ENCODE measurements around the gene RTTN. TPM values are rescaled to one million over a fixed set of nuclear protein-coding genes. Genes with fewer than 3 reads are reported as not detected.

RTTN gene
- total RNA-seq, 1 donor from 2014 or later: 31.3 TPM

DNA sequence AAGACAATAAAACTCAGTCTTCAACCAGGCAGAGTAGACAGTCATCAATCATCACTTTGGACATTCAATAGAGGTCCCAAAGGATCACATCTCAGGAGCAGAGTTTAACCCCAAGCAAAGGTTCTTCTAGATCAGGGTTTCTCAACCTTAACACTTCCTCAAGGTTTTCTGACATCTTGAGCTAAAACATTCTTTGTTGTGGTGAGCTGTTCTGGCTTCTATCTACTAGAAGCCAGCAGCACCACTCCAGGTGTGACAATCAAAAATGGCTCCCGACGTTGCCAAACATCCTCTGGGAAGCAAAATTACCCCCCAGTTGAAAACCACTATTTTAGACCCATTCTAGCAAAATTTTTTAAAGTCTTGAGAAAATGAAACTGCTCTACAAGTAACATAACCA lies 22.0 kb downstream of the RTTN start:
- Histone ChIP-seq H3K27me3 (ENCODE audit: control insufficient read depth, insufficient read depth, low read length) (no peaks in the 10 kb centered on the region), H3K36me3 (ENCODE audit: control insufficient read depth, insufficient read depth, low read length) (peaks cover 1% of the 10 kb centered on the region), H3K4me3 (ENCODE audit: low read depth, low read length) (no peak overlapping the region)
- DNase-seq (ENCODE audit: low read depth) (no peak), FAIRE-seq (peak; percentile 43)
- no peak for TF ChIP-seq CTCF (IDR thresholded peaks at IDR 0.05; ENCODE audit: insufficient read depth, low read length, severe bottlenecking)

- DNase-seq (ENCODE audit: low read depth): no peak
- no peak overlapping the region for H3K4me3 ChIP-seq (ENCODE audit: low read depth, low read length)
- FAIRE-seq: no peak
- H3K27me3 ChIP-seq (ENCODE audit: control insufficient read depth, insufficient read depth, low read length): no peaks in the 10 kb centered on the region
- H3K36me3 ChIP-seq (ENCODE audit: control insufficient read depth, insufficient read depth, low read length): peaks cover 1% of the 10 kb centered on the region
- TF ChIP-seq CTCF (IDR thresholded peaks at IDR 0.05; ENCODE audit: insufficient read depth, low read length, severe bottlenecking): no peak
These were observed 22.9 kb downstream of the RTTN start for GRCh38 chr18:70182548-70182947.

DNA sequence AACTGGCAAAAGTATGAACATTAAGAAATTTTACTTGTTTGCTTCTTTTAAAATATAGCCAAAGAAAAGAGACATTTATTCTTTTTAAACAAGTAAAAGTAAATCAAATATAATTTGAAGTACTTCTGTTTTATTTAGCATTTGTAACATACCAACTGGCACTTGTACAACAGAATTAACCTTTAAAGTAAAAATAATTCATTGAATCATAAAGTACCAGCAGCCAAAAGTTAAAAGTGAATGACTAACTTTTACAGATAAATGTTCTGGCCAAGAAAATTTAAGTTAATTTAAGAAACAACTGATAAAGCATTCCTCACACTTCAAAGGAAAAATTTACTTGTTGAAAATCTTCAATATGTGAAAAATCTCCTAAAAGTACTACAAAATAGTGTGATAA lies 23.8 kb downstream of the RTTN start:
- FAIRE-seq: no peak

GRCh38 chr18:70181015-70181414 lies 24.5 kb downstream of the RTTN start:
- no peak for FAIRE-seq
- H3K27me3 ChIP-seq (ENCODE audit: control insufficient read depth, insufficient read depth, low read length): no peaks in the 10 kb centered on the region

More for the DNA sequence above, 23.8 kb downstream of the RTTN start:
- H3K27me3 ChIP-seq (ENCODE audit: control insufficient read depth, insufficient read depth, low read length): no peaks in the 10 kb centered on the region
- DNase-seq (ENCODE audit: low read depth): no peak
- no peak for TF ChIP-seq CTCF (IDR thresholded peaks at IDR 0.05; ENCODE audit: insufficient read depth, low read length, severe bottlenecking)
- peaks cover 1% of the 10 kb centered on the region for H3K36me3 ChIP-seq (ENCODE audit: control insufficient read depth, insufficient read depth, low read length)
- no peak overlapping the region for H3K4me3 ChIP-seq (ENCODE audit: low read depth, low read length)

DNA sequence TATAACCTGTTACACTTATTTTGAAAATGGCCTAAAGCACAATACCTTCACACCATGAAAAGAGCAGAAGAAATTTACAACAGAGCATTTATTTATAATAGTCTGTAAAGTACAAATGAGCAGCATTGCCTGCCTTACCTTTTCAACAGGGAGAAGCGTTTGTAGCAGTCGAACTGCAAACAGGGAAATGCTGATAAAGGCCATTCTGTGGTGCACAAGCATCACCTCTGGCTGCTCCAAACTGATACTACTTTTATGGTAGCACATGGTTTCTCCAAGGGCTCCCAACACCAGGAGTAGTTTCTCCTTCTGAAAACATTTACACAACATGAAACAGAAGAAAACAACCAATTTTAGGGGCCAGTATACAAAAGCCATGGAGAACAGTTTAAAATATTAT lies 28.9 kb downstream of the RTTN start:
- H3K27me3 ChIP-seq (ENCODE audit: control insufficient read depth, insufficient read depth, low read length): no peaks in the 10 kb centered on the region
- H3K4me3 ChIP-seq (ENCODE audit: low read depth, low read length): no peak overlapping the region
- FAIRE-seq (no peak), DNase-seq (ENCODE audit: low read depth) (no peak)
- H3K36me3 ChIP-seq (ENCODE audit: control insufficient read depth, insufficient read depth, low read length): no peaks in the 10 kb centered on the region
- TF ChIP-seq CTCF (IDR thresholded peaks at IDR 0.05; ENCODE audit: insufficient read depth, low read length, severe bottlenecking): no peak

More at GRCh38 chr18:70181015-70181414, 24.5 kb downstream of the RTTN start:
- H3K36me3 ChIP-seq (ENCODE audit: control insufficient read depth, insufficient read depth, low read length): no peaks in the 10 kb centered on the region
- no peak for TF ChIP-seq CTCF (IDR thresholded peaks at IDR 0.05; ENCODE audit: insufficient read depth, low read length, severe bottlenecking)
- DNase-seq (ENCODE audit: low read depth): peak; percentile 61
- no peak overlapping the region for H3K4me3 ChIP-seq (ENCODE audit: low read depth, low read length)

DNA sequence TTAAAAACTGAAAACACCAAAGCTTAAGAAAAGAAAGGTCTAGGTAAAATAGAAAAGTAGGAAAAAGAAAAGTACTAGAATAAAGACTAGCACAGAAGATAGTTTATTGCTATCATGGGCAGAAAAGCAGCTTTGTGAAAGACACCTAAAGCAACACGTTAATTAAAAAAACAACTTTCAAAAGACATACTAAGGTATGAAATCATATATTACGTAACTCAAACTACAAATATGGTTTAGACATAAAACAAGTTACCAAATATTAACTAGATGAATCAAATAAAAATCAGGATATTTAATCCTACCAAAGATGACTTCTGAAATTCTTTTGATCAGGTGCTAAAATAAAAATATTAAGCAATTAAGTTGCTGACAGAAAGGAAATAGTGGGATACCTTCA lies 30.3 kb downstream of the RTTN start:
- Histone ChIP-seq H3K36me3 (ENCODE audit: control insufficient read depth, insufficient read depth, low read length) (no peaks in the 10 kb centered on the region), H3K4me3 (ENCODE audit: low read depth, low read length) (no peak overlapping the region), H3K27me3 (ENCODE audit: control insufficient read depth, insufficient read depth, low read length) (no peaks in the 10 kb centered on the region)
- TF ChIP-seq CTCF (IDR thresholded peaks at IDR 0.05; ENCODE audit: insufficient read depth, low read length, severe bottlenecking): no peak
- no peak for FAIRE-seq
- no peak for DNase-seq (ENCODE audit: low read depth)

All from bronchial epithelial cell (primary cell).